K562 (cell line): ENCODE data around the gene SPTLC1. TPM values are rescaled to one million over a fixed set of nuclear protein-coding genes. Genes with fewer than 3 reads are reported as not detected.

Experiments
- BRCA1 ChIP-seq, 2 experiments: fragments of 450-650 bp in 1 of 2; sonication (generic) in 1 of 2; formaldehyde crosslinking in 1 of 2; IDR thresholded peaks; 2 replicates each; pipeline versions ENCODE4 v1.5.0 to v1.6.1; 2017 to 2020; ENCODE audit warnings: mild to moderate bottlenecking in 1 of 2, missing genetic modification reagents in 1 of 2
- CEBPG ChIP-seq, 3 experiments: fragments of 200-800 bp in 1 of 3; sonication (Bioruptor generic) in 1 of 3; sonication (generic) in 1 of 3; formaldehyde crosslinking in 1 of 3; IDR thresholded peaks in 2 of 3; conservative IDR thresholded peaks in 1 of 3; 2 replicates each; pipeline versions ENCODE4 v1.6.1 to v1.8.0; 2016 to 2022; ENCODE audit warnings: missing compliant biosample characterization in 2 of 3, missing genetic modification characterization in 2 of 3, mild to moderate bottlenecking in 1 of 3, missing genetic modification reagents in 1 of 3
- DIDO1 ChIP-seq: fragments of 450-650 bp; IDR thresholded peaks from 2 replicates; pipeline ENCODE4 v1.6.1; 2016; ENCODE audit warnings: low read depth, missing biosample characterization, missing genetic modification characterization
- DMBX1 ChIP-seq: fragments of 250-450 bp; sonication (Bioruptor Pico); IDR thresholded peaks from 2 replicates; pipeline ENCODE4 v1.8.0; 2022; ENCODE audit warnings: inconsistent platforms, mild to moderate bottlenecking, moderate library complexity, borderline replicate concordance
- EGR1 ChIP-seq: fragments of 450-650 bp; conservative IDR thresholded peaks from 2 replicates; pipeline ENCODE4 v1.6.1; 2017; ENCODE audit warnings: mild to moderate bottlenecking
- L3MBTL2 ChIP-seq: fragments of 450-650 bp; IDR thresholded peaks from 2 replicates; pipeline ENCODE4 v1.6.1; 2016; ENCODE audit warnings: mild to moderate bottlenecking, moderate library complexity
- LARP7 ChIP-seq: fragments of 450-650 bp; IDR thresholded peaks from 2 replicates; pipeline ENCODE4 v1.6.1; 2016
- MCM7 ChIP-seq, 2 experiments: fragments of 450-650 bp; IDR thresholded peaks; 2 replicates each; pipeline ENCODE4 v1.6.1; 2016 to 2018
- MEIS2 ChIP-seq: fragments of 450-650 bp; IDR thresholded peaks from 2 replicates; pipeline ENCODE4 v1.6.1; 2014; ENCODE audit warnings: mild to moderate bottlenecking; ENCODE audit not compliant: partially characterized antibody
- NEUROD1 ChIP-seq: fragments of 150-350 bp; IDR thresholded peaks from 2 replicates; pipeline ENCODE4 v1.6.1; 2014; ENCODE audit warnings: borderline replicate concordance, low read length, low read depth; ENCODE audit not compliant: partially characterized antibody
- NRF1 ChIP-seq, 2 experiments: fragments of 450-650 bp; IDR thresholded peaks in 1 of 2; conservative IDR thresholded peaks in 1 of 2; 2 replicates each; pipeline ENCODE4 v1.6.1; 2014; ENCODE audit warnings: mild to moderate bottlenecking in 2 of 2
- RBBP5 ChIP-seq: fragments of 200-600 bp; sonication (generic); IDR thresholded peaks from 2 replicates; pipeline ENCODE4 v1.6.1; 2012; ENCODE audit warnings: borderline replicate concordance, mild to moderate bottlenecking, low read length, control low read depth, inconsistent platforms; ENCODE audit not compliant: insufficient read depth, poor library complexity, severe bottlenecking
- RBFOX2 ChIP-seq: fragments of 200-400 bp; formaldehyde crosslinking; IDR thresholded peaks from 2 replicates; pipeline ENCODE4 v1.6.1; 2017; ENCODE audit warnings: low read depth, mild to moderate bottlenecking, low read length, moderate library complexity
- RFX5 ChIP-seq: IDR thresholded peaks from 2 replicates; pipeline ENCODE4 v1.6.1; 2011; ENCODE audit warnings: low read depth, mild to moderate bottlenecking, improper control_type of control experiment, low read length
- SUPT5H ChIP-seq: fragments of 450-650 bp; IDR thresholded peaks from 2 replicates; pipeline ENCODE4 v1.6.1; 2016
- ZBTB49 ChIP-seq: sonication (generic); formaldehyde crosslinking; IDR thresholded peaks from 2 replicates; pipeline ENCODE4 v1.8.0; 2022; ENCODE audit warnings: missing genetic modification reagents, mild to moderate bottlenecking, borderline replicate concordance
- ZNF140 ChIP-seq: fragments of 250-450 bp; sonication (Bioruptor Pico); IDR thresholded peaks from 2 replicates; pipeline ENCODE4 v1.8.0; 2021; ENCODE audit warnings: moderate library complexity, mild to moderate bottlenecking, inconsistent platforms
- ZNF316 ChIP-seq: fragments of 450-650 bp; IDR thresholded peaks from 2 replicates; pipeline ENCODE4 v1.6.1; 2016
- ZNF347 ChIP-seq: fragments of 450-650 bp; formaldehyde crosslinking; IDR thresholded peaks from 2 replicates; pipeline ENCODE4 v1.4.0; 2020; ENCODE audit warnings: low read depth, mild to moderate bottlenecking, moderate library complexity
- polyA plus RNA-seq, 8 experiments: library from polyadenylated mRNA; depleted of rRNA in 4 of 8; stranded (reverse) in 5 of 8; unstranded in 3 of 8; fragments of >200 nt; fragmentation: Nextera tagmentation in 2 of 8; fragmentation: Illumina TruSeq in 1 of 8; extraction: Ambion mirVana in 2 of 8; extraction: Trizol in 1 of 8; gene quantifications; 2 replicates each; pipeline versions ENCODE4 v1.2.1 to v1.2.3, GENCODE V29; 2011 to 2014; ENCODE audit warnings: inconsistent platforms in 1 of 8, missing spikeins in 1 of 8
- total RNA-seq, 7 experiments: library from RNA; depleted of rRNA in 6 of 7; stranded (reverse); fragments of >200 nt in 6 of 7; fragmentation: Illumina TruSeq in 2 of 7; extraction: Trizol in 2 of 7; gene quantifications; 2 replicates each; pipeline versions ENCODE4 v1.2.1 to v1.2.3, GENCODE V29; 2011 to 2021; ENCODE audit warnings: low replicate concordance in 1 of 7
- TF ChIP-seq, protein P1 (sequence below): fragments of 250-450 bp; sonication (Bioruptor Pico); IDR thresholded peaks from 2 replicates; pipeline ENCODE4 v1.4.0; 2020
- TF ChIP-seq, protein P2 (sequence below): IDR thresholded peaks from 2 replicates; pipeline ENCODE4 v1.6.1; 2014; ENCODE audit warnings: antibody characterized with exemption
- TF ChIP-seq, protein P3 (sequence below): fragments of 250-450 bp; sonication (Bioruptor Pico); IDR thresholded peaks from 2 replicates; pipeline ENCODE4 v1.8.0; 2021; ENCODE audit warnings: borderline replicate concordance, mild to moderate bottlenecking, moderate library complexity; ENCODE audit not compliant: poor library complexity, severe bottlenecking

The SPTLC1 gene
- total and polyA plus RNA-seq, 9 of the 15 experiments (the other 6 are each of a cell fraction or from before 2014, with no cell fraction given): 58.8 to 125 (median 84.5) TPM

GRCh38 chr9:92115071-92115858 lies at the start of gene SPTLC1 (continued):
- TF ChIP-seq RBBP5 (peak; percentile 100), NEUROD1 (peak; percentile 66), ZBTB49 (CRISPR knock-in tag) (peak; percentile 50; the same call in 1 of the 2 replicates), NRF1 (conservative IDR thresholded peaks at IDR 0.05 in 1 of 2, IDR thresholded peaks at IDR 0.05 in 1 of 2) (peak; percentile 96 to 97), EGR1 (peak; percentile 56), DMBX1 (CRISPR knock-in tag) (peak; percentile 29; the same call in 1 of the 2 replicates), RFX5 (no peak), L3MBTL2 (peak; percentile 55), LARP7 (0 out of 2 replicates have a peak, but pooled peaks have one; percentile 34), ZNF347 (CRISPR knock-in tag) (no peak), RBFOX2 (peak; percentile 98), ZNF140 (no peak), CEBPG (CRISPR knock-in tag; IDR thresholded peaks at IDR 0.05) (no peak), CEBPG (tag; conservative IDR thresholded peaks at IDR 0.05 in 1 of 2, IDR thresholded peaks at IDR 0.05 in 1 of 2) (no peak), MEIS2 (peak; percentile 84), MCM7 (IDR thresholded peaks at IDR 0.05) (no peak), ZNF316 (no peak), DIDO1 (peak; percentile 81), BRCA1 (IDR thresholded peaks at IDR 0.05) (no peak), BRCA1 (CRISPR knock-in tag; IDR thresholded peaks at IDR 0.05) (no peak), SUPT5H (peak; percentile 98)
- TF ChIP-seq, protein P1, sequence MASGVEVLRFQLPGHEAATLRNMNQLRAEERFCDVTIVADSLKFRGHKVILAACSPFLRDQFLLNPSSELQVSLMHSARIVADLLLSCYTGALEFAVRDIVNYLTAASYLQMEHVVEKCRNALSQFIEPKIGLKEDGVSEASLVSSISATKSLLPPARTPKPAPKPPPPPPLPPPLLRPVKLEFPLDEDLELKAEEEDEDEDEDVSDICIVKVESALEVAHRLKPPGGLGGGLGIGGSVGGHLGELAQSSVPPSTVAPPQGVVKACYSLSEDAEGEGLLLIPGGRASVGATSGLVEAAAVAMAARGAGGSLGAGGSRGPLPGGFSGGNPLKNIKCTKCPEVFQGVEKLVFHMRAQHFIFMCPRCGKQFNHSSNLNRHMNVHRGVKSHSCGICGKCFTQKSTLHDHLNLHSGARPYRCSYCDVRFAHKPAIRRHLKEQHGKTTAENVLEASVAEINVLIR: peak; percentile 99
- TF ChIP-seq, protein P2, sequence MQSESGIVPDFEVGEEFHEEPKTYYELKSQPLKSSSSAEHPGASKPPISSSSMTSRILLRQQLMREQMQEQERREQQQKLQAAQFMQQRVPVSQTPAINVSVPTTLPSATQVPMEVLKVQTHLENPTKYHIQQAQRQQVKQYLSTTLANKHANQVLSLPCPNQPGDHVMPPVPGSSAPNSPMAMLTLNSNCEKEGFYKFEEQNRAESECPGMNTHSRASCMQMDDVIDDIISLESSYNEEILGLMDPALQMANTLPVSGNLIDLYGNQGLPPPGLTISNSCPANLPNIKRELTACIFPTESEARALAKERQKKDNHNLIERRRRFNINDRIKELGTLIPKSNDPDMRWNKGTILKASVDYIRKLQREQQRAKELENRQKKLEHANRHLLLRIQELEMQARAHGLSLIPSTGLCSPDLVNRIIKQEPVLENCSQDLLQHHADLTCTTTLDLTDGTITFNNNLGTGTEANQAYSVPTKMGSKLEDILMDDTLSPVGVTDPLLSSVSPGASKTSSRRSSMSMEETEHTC: no peak
- TF ChIP-seq, protein P3, sequence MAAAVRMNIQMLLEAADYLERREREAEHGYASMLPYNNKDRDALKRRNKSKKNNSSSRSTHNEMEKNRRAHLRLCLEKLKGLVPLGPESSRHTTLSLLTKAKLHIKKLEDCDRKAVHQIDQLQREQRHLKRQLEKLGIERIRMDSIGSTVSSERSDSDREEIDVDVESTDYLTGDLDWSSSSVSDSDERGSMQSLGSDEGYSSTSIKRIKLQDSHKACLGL (CRISPR knock-in tag): peak; percentile 41
